Measurements from ENCODE around the gene HELT.

DNA sequence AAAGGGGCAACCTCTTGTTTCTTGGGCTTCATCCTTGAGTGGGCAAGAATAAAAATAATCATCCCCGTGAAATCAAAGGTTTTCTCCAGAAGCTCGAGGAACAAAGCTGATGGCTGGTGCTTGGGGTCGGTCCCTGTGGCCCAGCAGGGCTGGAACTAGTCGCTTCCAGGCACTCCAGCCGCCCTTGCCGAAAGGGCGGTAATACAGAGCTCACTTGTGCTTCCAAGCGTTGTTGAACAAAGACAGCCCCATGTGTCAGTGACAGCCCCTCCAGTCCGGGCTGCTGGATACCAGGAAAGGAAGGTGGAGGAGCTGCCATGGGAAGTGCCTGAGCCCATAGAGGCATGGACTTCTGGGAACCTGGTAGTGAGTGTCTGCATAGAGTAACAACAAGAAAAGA, 5.2 kb downstream of the HELT start:
- no peak for TF ChIP-seq EP300 (IDR thresholded peaks at IDR 0.05)
- TF ChIP-seq, protein P1, sequence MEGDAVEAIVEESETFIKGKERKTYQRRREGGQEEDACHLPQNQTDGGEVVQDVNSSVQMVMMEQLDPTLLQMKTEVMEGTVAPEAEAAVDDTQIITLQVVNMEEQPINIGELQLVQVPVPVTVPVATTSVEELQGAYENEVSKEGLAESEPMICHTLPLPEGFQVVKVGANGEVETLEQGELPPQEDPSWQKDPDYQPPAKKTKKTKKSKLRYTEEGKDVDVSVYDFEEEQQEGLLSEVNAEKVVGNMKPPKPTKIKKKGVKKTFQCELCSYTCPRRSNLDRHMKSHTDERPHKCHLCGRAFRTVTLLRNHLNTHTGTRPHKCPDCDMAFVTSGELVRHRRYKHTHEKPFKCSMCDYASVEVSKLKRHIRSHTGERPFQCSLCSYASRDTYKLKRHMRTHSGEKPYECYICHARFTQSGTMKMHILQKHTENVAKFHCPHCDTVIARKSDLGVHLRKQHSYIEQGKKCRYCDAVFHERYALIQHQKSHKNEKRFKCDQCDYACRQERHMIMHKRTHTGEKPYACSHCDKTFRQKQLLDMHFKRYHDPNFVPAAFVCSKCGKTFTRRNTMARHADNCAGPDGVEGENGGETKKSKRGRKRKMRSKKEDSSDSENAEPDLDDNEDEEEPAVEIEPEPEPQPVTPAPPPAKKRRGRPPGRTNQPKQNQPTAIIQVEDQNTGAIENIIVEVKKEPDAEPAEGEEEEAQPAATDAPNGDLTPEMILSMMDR (IDR thresholded peaks at IDR 0.05): no peak
- no peak for TF ChIP-seq POLR2AphosphoS5 (IDR thresholded peaks at IDR 0.05)
- TF ChIP-seq POLR2A (IDR thresholded peaks at IDR 0.05; ENCODE audit: low read depth): no peak

All from esophagus muscularis mucosa (tissue), 4 donors.